Activated CD8-positive, alpha-beta memory T cell treated with anti-CD3 and anti-CD28 coated beads, Interleukin-2, amount 50 U/mL, for 24 hours (primary cell): ENCODE results near the gene MGAT5B.

Experiments used
- DNase-seq: peaks from one replicate; pipeline ENCODE4 v3.0.0-alpha.2; 2020; ENCODE audit errors: extremely low read depth

The MGAT5B gene

GRCh38 chr17:76927577-76927976 lies 59.4 kb downstream of the MGAT5B start:
- no peak for DNase-seq

DNA sequence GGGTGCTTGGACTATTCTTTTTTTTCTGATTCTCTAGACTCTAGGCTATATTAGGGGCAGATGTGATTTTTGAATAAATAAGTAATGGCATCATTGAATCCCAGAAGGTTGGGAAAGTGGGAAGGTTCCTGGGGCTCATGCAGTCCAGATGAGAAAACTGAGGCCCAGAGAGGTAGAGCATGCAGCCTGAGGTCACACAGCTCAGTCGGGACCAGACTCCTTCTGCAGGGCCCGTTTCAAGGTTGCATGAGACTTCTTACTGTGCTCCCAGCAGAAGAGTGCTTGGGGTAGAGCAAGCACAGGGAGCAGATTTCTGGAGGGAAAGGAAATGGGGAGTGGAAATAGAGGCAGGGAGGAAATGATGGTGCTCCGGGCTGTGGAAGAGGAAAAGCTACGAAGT lies 59.8 kb downstream of the MGAT5B start:
- no peak for DNase-seq

DNA sequence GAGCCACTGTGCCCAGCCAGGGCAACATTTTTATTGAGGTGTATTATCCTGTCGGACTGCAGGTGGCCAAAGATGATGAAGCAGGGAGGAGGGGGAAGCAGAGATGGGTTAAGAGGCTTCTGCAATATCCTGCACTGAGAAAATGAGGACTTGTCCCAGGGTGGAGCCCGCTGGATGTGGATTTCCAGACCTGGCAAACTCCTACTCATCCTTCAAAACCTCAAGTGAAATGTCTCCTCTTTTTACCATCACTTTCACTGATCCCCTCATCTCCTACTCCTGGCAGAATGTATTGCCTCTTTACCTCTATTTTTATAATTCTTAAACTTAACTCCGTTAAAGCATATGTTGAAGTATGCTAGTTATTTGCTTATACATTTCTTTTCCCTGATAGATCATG lies 60.9 kb downstream of the MGAT5B start:
- DNase-seq = no peak

- DNase-seq = no peak
Measured at GRCh38 chr17:76929601-76930000, 61.4 kb downstream of the MGAT5B start.

DNA sequence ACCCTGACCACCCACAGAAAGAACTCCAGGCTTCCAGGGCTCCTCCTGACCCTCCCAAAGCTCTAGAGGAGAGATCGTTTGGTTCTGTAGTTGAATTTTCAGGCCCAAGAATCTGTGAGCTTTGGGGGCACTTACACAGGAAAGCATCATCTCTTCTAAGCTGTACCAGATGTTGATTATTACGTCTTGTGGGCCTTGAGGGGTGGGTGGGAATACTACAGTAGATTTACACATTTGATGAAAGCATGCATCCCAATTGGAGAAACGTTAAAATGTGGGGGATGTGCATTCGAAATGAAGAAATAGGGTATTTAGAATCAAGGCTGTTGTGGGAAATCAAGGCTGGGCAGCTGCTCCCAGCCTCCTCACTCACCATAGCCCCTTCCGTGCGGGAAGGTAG lies 61.9 kb downstream of the MGAT5B start:
- DNase-seq = no peak

GRCh38 chr17:76932402-76933333 lies 64.5 kb downstream of the MGAT5B start:
- no peak for DNase-seq

DNA sequence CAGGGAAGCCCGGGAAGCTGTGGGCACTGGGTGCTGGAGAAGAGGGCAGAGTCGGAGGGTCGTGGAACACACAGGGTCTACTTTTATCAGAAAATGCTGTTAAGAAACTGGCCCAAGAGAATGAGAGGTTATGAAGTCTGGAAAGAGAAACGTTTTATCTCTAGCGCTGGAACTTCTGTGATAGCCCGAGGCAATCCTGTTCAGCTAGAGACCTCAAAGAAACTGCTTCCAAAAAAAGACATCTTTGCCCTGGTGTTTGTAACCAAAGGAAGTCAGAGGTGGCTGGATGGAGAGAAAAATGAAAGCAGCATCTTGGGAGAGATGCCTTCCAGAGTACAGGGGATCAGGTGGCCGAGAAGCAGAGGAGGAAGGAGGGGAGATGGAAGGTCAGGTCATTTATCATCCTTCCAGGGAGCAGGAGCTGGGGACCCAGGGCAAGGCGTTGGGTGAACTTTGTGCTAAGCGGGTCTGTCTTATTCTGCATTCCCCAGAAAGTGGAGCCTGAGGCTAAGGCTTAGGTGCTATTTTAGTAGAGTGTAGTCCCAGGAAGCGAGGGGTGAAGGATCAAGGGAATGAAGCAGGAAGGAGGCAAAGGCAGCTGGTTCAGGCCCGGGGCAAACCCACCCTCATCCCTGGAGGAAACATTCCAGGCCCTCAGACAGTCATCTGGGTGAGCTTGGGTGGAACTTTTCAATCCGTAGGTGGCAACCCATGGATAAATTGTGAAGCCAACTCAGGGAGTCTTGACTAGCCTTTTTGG lies 66.5 kb downstream of the MGAT5B start:
- DNase-seq = no peak

- DNase-seq = no peak
Measured at GRCh38 chr17:76935331-76935730, 67.1 kb downstream of the MGAT5B start.

DNA sequence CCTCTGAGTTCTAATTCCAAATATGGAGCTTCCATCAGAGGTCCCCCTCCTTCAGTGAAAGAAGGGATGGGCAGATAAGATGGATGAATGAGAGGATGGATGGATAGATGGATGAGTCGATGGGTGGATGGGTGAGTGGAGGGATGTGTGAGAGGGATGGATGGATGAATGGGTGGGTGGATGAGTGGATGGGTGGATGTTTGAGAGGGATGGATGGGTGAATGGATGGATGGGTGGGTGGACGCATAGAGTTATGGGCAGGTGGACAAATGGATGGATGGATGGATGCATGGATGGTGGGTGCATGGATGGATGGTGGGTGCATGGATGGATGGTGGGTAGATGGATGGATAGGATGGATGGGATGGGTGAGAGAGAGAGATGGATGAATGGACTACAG lies 69.0 kb downstream of the MGAT5B start:
- no peak for DNase-seq

- no peak for DNase-seq
Measured at GRCh38 chr17:76938009-76938408, 69.8 kb downstream of the MGAT5B start.

DNA sequence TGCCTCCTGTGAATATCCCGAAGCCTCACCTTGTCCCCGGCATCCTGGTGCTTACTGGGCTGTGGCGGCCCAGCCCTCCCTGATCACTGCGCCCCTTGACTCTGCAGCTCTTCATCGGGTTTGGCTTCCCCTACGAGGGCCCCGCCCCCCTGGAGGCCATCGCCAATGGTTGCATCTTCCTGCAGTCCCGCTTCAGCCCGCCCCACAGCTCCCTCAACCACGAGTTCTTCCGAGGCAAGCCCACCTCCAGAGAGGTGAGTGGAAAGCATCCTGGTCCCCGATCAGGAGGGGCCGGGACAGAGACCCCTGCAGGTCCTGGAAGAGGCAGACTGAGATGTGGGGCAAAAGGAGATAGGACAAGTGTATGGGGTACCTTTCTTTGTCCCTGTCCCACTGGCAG lies 72.1 kb downstream of the MGAT5B start:
- no peak for DNase-seq

DNA sequence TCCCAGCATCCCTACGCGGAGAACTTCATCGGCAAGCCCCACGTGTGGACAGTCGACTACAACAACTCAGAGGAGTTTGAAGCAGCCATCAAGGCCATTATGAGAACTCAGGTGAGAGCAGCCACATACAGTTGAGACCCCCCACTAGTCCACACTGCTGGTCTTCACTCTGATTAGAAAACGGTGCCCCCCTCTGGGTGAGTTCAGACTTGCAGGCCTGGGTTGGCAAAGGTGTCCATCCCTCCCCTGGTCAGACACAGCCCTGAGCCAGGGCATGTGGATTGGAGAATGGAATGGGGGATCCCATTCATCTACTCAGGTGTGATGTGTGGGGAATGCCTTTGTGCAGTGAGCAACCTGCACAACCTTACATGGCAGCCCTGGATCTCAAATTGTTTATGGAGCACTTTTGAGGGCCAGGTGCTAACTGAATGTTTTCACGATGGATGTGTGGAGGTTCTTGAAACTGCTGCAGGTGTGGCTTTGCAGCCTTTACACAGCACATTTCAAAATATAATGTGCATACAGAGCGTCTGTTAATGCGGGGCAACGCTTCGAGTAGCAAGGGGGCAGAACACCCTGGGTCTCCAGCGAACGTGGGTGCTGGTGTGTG lies 72.6 kb downstream of the MGAT5B start:
- DNase-seq = no peak

DNA sequence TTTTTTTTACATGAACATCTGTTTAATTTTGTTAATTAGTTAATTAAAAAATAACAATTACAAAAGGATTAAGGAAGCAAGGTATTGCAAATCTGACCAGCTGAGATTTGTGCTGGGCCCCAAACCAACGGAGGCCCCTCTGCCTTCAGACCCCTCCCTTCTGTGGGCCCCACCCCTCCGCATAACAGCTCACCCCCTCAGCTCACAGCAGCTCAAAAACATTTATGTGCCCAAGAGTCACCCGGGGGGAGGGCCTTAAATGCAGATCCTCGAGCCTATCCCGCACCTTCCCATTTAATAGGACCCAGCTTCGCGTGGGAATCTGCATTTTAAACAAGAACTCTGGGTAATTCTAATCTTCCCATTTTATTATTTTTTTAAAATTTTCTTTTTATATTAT lies 75.0 kb downstream of the MGAT5B start:
- no peak for DNase-seq

DNA sequence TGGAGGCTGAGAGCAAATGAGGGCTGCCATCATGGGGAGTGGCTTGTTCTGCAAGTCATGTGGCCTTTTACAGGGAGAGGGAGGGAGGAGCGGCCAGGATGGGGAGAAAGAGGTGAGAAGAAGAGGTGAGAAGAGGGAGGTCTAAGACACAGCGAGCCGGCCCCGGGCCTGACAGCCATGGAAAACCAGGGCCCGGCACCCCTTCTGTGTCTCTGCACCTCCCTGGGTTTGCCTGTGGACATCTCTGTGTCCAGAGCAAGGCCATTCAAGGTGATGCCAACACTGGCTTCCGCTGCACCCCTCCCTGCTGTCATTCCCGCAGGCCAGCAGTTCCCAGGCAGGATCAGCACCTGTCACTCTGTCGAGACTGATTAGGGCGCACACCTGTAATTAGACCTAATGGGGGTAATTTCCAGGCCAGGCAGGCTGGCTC lies 75.6 kb downstream of the MGAT5B start:
- no peak for DNase-seq

DNA sequence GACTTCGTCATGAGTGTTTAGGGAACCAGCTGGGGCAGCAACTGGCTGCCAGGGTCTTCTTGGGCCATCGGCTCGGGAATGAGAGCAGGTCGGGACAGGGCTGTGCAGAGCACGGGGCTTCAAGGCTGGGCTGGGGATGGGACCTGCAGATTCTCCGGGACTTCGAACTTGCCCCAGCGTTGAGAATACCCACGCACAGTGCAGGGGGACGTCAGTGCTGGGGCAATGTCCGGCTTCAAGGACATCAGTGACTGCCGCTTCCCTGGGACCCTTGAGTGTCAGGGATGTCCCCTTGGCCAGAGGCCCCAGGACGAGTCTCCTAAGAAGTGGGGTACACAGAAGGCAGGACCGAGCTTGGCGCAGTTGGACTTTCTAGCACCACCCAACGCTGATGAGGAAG lies 76.3 kb downstream of the MGAT5B start:
- DNase-seq = no peak

GRCh38 chr17:76946111-76946771 lies 78.0 kb downstream of the MGAT5B start:
- DNase-seq = no peak

DNA sequence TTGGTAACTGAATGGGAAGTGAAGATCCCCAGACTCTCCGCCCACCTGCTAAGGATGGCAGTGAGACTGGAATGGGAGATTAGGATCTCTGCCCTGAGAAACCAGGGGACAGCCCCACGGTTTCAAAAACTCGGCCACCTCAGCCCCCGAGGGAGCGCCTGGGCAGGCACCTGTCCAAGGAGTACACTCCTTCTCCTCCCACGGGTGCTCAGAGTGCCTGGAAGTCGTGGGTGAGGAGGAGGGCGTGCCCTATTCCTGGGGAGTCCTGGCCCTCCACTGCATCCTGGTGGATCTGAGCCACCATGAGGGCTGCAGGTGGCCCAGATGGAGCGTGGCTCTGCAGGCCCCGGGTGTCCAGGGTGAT lies 78.5 kb downstream of the MGAT5B start:
- DNase-seq = no peak

GRCh38 chr17:76947309-76947708 lies 79.1 kb downstream of the MGAT5B start:
- DNase-seq = no peak

- no peak for DNase-seq
Measured at GRCh38 chr17:76947771-76948170, 79.6 kb downstream of the MGAT5B start.

DNA sequence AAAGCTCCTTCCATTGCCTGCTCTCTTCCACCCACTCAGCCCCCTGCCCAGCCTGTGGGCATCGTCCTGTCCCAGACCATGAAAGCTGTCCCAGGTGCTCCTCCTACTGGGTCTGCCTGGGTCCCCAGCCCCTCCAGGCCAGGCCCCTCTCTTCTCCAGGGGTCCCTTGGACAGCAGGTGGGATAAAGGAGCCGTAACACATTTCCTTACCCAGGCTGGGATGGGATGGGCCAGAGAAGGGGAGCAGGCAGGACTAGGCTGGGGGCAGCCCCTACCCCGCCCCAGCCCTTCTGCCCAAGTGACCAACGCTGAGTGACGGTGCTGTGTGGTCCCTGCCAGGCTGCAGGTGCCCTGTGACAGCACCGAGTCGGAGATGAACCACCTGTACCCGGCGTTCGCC lies 80.1 kb downstream of the MGAT5B start:
- DNase-seq = no peak

GRCh38 chr17:76948726-76949342 lies 80.6 kb downstream of the MGAT5B start:
- DNase-seq = no peak
